Left renal pelvis (tissue), 4 donors: ENCODE data around the gene TTC9. TPM values are rescaled to one million over a fixed set of nuclear protein-coding genes. Genes with fewer than 3 reads are reported as not detected.

Experiments used
- DNase-seq, 4 donors: peaks; one replicate each; pipeline ENCODE4 v3.0.0-alpha.2; 2013; ENCODE audit warnings: low read depth in 4 of 4, low spot score in 3 of 4
- polyA plus RNA-seq, 4 donors: library from polyadenylated mRNA; unstranded; fragments of 120-200 nt; gene quantifications; one replicate each; pipeline ENCODE4 v1.2.1, GENCODE V29; 2013; ENCODE audit not compliant: insufficient read length in 4 of 4

The TTC9 gene
- polyA plus RNA-seq, 4 donors, result 2.6 to 3.8 (median 3.5) TPM

DNA sequence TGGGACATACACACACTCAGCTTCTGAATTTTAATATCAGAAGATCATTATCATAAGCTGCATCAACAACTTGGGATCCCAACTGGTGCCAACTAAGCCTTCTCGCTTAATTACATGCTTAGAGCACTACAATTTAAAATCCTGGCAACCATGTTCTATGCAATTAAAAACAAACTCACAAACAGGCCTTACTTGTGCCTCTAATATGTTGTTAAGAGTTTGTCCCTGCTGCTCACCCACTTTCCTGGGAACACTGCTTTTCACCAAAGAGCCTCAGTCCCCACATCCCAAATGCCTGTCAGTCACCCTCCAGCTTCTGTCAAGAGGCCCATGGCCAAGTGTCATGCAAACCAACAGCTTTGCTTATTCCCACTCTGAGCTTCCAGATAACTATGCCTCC is 69.7 kb downstream of the TTC9 start:
- DNase-seq, result no peak

DNA sequence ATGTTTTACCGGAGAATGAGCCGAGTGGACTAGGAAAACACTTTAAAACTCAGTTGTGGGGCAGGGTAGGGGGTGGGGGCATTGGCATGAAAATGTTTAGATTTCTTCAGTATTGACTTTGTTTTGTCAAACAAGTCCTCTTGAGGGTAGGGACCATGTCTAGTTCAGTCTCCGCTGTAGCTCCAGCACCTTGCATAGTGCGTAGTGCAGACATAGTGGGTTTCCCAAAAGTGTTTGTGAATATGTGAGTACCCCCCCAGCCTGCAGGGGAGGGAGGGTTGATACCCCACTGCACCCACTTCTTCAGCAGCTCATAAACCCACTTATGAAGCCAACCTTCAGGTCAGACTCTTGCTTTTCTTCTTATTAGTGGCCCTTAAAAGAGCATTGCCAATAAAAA is 71.4 kb downstream of the TTC9 start:
- DNase-seq, result no peak

DNA sequence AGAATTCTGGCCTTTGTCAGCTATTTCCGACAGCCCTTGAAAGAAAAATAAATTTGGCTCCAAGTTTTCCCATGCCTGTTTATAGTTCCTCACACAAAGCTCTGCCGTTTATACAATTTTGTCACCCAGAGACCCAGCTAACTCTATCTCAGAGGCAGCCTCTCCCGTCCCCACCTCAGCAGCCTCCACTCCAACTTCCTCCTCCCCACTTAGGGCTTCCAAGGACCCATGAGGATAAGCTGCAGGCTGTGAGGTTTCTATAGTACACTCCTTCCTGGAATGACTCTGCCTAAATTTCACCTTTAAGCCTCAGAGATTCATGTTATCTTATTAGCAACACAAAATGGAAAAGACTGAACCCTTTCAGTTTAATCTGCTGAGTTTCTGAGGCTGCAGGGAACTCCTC is 71.8 kb downstream of the TTC9 start:
- peak in 2 of 4 donors; percentile 14 to 24 for DNase-seq

DNA sequence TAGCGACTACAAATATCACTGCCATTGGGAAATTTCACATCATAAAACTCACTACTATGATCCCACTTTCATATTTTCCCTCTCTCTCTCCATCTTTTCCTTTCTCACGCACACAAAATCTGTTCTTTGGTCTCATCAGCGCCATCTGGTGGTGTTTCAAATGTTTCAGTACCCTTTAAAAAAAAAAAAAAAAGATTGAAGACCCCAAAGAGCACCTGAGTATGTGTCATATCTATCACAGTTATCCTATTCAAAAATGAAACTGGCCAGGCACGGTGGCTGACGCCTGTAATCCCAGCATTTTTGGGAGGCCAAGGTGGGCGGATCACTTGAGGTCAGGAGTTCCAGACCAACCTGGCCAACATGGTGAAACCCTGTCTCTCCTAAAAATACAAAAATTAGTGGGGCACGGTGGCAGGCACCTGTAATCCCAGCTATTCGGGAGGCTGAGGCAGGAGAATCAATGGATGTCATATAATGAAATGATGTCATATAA is 72.4 kb downstream of the TTC9 start:
- DNase-seq, result peak; percentile 35 to 47 (median 46)

DNA sequence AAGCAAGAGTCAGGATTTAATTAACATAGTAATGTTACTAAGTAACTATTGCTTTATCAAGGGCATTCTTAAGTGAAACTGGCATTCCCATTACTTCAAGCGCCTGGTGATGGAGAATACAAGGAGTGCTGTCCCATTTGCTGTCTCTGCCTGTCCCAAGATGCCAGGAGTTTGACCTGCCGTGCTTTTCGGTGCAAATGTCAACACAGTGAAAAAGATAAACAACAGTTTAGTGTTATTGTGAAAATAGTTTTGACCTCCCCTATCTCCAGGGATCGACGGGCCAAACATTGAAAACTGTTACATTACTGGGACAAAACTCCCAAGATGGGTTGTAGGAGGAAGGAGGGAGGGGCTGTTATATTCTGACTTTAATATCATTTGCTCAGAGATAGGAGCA is 74.8 kb downstream of the TTC9 start:
- DNase-seq, result no peak

DNA sequence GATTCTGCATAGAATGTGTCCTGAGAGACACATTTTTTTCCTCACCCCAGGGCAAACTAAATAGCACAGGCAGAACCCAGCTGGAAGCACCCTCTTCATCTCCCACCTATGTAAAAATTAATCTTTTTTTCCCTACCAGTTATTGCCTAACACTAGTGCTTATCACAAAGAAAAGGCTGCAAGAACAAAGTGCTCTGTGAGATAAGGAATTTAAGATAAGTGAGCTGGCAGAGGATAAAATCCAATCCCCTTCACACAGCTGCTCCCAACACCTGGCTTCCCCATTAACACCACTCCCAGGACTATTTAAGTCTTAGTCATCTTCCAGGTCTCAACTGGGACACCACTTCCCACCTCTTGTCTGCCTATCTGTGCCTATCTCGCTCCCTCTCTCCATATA is 75.2 kb downstream of the TTC9 start:
- no peak for DNase-seq

DNA sequence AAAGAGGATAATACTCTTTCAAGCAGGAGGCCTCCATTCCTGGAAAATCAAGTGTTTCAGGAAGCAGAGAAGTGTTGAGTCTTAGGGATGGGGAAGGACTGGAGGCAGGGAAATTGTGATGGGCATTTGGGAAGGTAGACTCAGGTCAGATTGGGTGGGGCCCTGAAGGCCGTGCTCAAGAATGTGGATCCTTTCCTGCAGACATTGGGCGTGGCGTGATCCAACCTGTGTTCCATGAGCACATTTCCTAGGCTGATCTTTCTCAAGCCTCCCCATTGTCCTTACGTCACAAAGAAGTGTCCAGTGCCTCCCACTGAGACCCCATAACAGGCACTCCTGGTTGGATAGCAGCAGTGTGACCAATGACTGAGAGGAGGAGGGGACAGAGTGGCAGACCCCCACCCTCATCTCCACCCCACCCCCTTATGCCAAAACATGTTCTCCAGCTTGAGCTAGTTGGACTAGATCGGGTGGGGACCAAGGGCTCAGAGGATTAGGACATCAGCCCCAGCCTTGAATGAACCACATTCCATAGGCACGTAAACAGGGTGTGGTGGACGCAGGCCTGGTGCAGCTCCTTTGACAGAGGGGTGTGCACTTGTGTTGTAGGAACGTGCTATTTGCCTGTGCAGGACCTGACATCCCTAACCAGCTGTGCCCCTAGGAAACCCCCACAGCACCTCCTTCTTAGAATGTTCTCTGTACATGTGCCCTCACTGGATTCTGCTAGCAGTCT is 76.8 kb downstream of the TTC9 start:
- DNase-seq, result no peak

DNA sequence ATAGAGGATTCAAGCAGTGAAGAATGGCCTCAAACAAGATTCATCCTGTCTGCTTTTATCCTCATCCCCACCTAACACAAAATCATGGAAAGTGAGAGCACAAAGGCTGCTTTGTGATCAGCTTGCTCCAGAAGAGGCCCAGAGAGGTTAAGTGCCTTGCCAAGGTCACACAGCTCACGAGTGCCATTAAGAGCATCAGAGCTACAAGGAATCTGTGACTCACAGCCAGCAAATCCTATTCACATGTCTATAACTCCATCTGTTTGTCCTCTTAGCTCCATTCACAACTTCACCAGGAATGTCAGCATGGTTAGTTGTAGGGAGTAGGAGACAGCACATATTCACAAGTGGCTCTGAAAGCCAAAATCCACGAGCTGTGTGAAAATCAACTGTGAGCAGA is 79.8 kb downstream of the TTC9 start:
- no peak for DNase-seq

DNA sequence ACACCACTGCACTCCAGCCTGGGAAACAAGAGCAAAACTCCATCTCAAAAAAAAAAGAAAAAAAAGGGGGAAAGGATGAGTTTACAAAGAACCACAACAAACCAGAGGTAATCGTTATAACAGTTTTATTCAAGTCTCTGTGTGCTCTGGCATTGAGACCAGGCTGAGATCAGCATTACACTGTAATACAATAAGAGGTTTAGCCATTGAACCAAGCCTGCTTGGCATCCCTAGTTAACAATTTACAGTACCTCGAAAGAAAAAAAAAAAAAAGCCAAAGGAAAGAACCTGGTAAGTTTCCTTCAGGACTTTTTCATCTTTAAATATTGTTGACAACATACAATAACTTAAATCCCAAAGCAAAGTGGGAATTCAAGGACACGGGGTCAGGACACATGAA is 80.7 kb downstream of the TTC9 start:
- no peak for DNase-seq

DNA sequence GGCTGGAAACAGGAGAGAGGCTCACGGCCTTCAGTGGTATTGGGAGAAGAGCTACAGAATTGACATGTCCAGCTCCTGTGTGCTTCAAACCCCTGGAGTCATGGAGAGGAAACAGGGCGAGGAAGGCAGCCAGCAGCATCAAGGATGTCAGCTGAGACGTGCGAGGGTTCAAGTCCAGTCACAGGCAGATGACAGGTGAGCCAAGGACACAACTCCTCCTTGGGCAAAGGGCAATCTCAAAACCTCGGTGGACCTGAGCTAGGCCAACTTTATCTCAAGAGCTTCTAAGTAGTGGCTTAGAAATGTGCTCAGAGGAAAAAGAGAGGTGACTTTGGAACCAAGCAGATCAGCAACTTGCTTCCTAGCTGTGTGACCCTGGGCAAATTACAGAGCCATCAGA is 81.6 kb downstream of the TTC9 start:
- DNase-seq, result no peak

DNA sequence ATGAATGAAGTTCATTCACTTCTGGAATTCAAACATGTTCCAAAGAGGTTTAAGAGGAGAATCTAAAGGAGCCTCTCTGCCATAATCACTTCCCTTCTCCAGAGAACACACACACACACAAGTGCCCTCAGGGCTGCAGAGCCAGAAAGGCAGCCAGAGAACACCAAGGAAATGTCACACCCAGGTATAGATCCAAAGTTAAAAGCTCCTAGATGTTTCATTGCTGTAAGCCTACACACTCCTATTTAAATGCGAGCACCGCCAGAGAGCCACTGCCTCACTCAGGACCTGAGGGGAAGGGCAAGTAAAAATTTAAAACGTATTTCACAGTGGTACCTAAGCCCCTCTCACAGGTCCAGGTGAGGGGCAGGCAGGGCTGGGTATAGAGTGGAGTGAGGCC is 82.4 kb downstream of the TTC9 start:
- DNase-seq, result no peak

DNA sequence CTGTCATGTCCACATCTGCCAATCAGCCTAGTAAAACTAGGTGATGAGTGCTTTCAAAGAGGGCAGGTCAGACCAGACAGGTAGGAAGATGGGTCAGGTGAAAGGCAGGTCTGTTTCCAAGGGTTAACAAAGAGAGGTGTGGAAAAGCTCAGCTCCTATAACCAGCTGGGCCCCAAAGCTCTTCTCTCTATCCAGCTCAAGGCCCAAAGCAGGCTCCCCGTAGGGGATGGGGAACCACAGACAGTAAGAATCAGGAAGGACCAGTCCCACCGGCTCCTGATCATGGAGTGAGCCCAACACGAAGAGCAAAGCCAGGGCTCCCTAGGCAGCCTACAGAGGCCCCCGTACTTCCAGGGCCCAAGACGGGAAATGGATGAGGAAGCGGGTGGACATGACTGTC is 83.2 kb downstream of the TTC9 start:
- DNase-seq, result no peak

Other genes with a start within 250 kb of the TTC9 start
- 10 to 100 TPM; 25.2 to 44.2 (median 42.3) TPM for gene SYNJ2BP, start 224.8 kb upstream of the TTC9 start, polyA plus RNA-seq
- under 1 TPM; 0.36 to 0.61 (median 0.48) TPM for gene ADAM21, start 189.7 kb upstream of the TTC9 start, polyA plus RNA-seq
- under 1 TPM in 3 of 4 donors, not detected in 1; 0.14 to 0.17 (median 0.16) TPM for gene ADAM20, start 106.9 kb upstream of the TTC9 start, polyA plus RNA-seq
- 10 to 100 TPM; 36.1 to 45.8 (median 40.4) TPM for gene MED6, start 41.3 kb upstream of the TTC9 start, polyA plus RNA-seq
- 1 to 10 TPM; 2.2 to 4.4 (median 3.3) TPM for gene MAP3K9, start 167.6 kb downstream of the TTC9 start, polyA plus RNA-seq